Keratinocyte (primary cell): Measurements from ENCODE around the gene ERFL.

Experiments
- CTCF ChIP-seq, 3 experiments: IDR thresholded peaks in 1 of 3; conservative IDR thresholded peaks in 1 of 3; optimal IDR thresholded peaks in 1 of 3; 2 replicates in 2 of 3; 3 replicates in 1 of 3; pipeline versions ENCODE3 to v1.5.1; 2011; ENCODE audit warnings: low read length in 3 of 3, mild to moderate bottlenecking in 3 of 3, moderate library complexity in 2 of 3, control low read depth in 1 of 3, inconsistent platforms in 1 of 3; ENCODE audit not compliant: insufficient read depth in 2 of 3; ENCODE audit errors: extremely low read depth in 1 of 3
- EZH2 ChIP-seq: IDR thresholded peaks from one replicate; pipeline ENCODE4 v1.6.1; 2012; ENCODE audit warnings: inconsistent platforms, mild to moderate bottlenecking, low read length, moderate library complexity

GRCh38 chr19:41879080-41879479 is 49.2 kb downstream of the ERFL start:
- TF ChIP-seq CTCF (optimal IDR thresholded peaks at IDR 0.05 in 1 of 3, IDR thresholded peaks at IDR 0.05 in 1 of 3, conservative IDR thresholded peaks at IDR 0.05 in 1 of 3; ENCODE audit: extremely low read depth in 1 of 3, insufficient read depth in 2 of 3, low read length in 3 of 3) (no peak), EZH2 (no peak)
